Activated CD8-positive, alpha-beta T cell treated with anti-CD3 and anti-CD28 coated beads for 36 hours (primary cell): Measurements from ENCODE around the gene CCDC38. TPM values are rescaled to one million over a fixed set of nuclear protein-coding genes. Genes with fewer than 3 reads are reported as not detected.

Experiments
- ATAC-seq: fragments of 200-7000 bp; cut with Tn5 transposase; one replicate; pipeline ENCODE4 v1.10.0; 2021; ENCODE audit warnings: mild to moderate bottlenecking, moderate library complexity
- CTCF ChIA-PET: fragments of 350-600 bp; sonication (Branson Sonifier 250); formaldehyde crosslinking; loops from one replicate; lab custom pipeline; 2021; ENCODE audit warnings: antibody characterized with exemption; lab: Charles Lee
- POLR2A ChIA-PET: fragments of 350-600 bp; sonication (Branson Sonifier 250); formaldehyde crosslinking; loops from one replicate; lab custom pipeline; 2021; ENCODE audit warnings: antibody characterized with exemption; lab: Charles Lee
- DNase-seq: peaks from one replicate; pipeline ENCODE4 v3.0.0-alpha.2; 2020
- H3K27ac Mint-ChIP-seq: one replicate; pipeline ENCODE4 v1.8.0; 2021; ENCODE audit warnings: mild to moderate bottlenecking, mixed read lengths
- H3K27me3 Mint-ChIP-seq: one replicate; pipeline ENCODE4 v1.8.0; 2021; ENCODE audit warnings: mixed read lengths
- H3K36me3 Mint-ChIP-seq: one replicate; pipeline ENCODE4 v1.8.0; 2021; ENCODE audit warnings: low read depth, mixed read lengths
- H3K4me1 Mint-ChIP-seq: one replicate; pipeline ENCODE4 v1.8.0; 2021; ENCODE audit warnings: low read depth, mixed read lengths
- H3K4me3 Mint-ChIP-seq: one replicate; pipeline ENCODE4 v1.8.0; 2021; ENCODE audit warnings: mild to moderate bottlenecking, moderate library complexity, mixed read lengths
- H3K9me3 Mint-ChIP-seq: one replicate; pipeline ENCODE4 v1.8.0; 2021; ENCODE audit warnings: mixed read lengths
- intact Hi-C: fragments of 100-400 bp; cut with micrococcal nuclease; formaldehyde crosslinking; loops from one replicate; pipeline ENCODE4 v1.10.0; 2022
- total RNA-seq, 2 experiments: library from RNA; stranded (reverse); gene quantifications; one replicate each; pipeline ENCODE4 v1.2.3, GENCODE V29; 2021
- TF ChIP-seq, protein P1 (sequence below): fragments of 200-600 bp; IDR thresholded peaks from one replicate; pipeline ENCODE4 v1.8.0; 2022; ENCODE audit warnings: antibody characterized with exemption, mild to moderate bottlenecking

The CCDC38 gene
- total RNA-seq, 2 experiments from 2014 or later: 0.18 to 0.34 TPM

GRCh38 chr12:95838125-95838524 is 104.3 kb downstream of the CCDC38 start:
- DNase-seq: no peak
- TF ChIP-seq, protein P1, sequence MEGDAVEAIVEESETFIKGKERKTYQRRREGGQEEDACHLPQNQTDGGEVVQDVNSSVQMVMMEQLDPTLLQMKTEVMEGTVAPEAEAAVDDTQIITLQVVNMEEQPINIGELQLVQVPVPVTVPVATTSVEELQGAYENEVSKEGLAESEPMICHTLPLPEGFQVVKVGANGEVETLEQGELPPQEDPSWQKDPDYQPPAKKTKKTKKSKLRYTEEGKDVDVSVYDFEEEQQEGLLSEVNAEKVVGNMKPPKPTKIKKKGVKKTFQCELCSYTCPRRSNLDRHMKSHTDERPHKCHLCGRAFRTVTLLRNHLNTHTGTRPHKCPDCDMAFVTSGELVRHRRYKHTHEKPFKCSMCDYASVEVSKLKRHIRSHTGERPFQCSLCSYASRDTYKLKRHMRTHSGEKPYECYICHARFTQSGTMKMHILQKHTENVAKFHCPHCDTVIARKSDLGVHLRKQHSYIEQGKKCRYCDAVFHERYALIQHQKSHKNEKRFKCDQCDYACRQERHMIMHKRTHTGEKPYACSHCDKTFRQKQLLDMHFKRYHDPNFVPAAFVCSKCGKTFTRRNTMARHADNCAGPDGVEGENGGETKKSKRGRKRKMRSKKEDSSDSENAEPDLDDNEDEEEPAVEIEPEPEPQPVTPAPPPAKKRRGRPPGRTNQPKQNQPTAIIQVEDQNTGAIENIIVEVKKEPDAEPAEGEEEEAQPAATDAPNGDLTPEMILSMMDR: no peak
- peaks cover 4% of the 10 kb centered on the region for H3K4me1 Mint-ChIP-seq
- no peak overlapping the region for H3K27ac Mint-ChIP-seq
- no peaks in the 10 kb centered on the region for H3K9me3 Mint-ChIP-seq
- H3K27me3 Mint-ChIP-seq: peaks cover 12% of the 10 kb centered on the region
- POLR2A ChIA-PET: no interaction called here
- intact Hi-C loops: no loop called here
- ATAC-seq: no peak
- no peak overlapping the region for H3K4me3 Mint-ChIP-seq
- no peaks in the 10 kb centered on the region for H3K36me3 Mint-ChIP-seq
- CTCF ChIA-PET: interaction anchor here (0.6 kb wide), 1 partner anchor 75 kb away, joined by 3 read pairs; no protein-coding TSS in a partner anchor

DNA sequence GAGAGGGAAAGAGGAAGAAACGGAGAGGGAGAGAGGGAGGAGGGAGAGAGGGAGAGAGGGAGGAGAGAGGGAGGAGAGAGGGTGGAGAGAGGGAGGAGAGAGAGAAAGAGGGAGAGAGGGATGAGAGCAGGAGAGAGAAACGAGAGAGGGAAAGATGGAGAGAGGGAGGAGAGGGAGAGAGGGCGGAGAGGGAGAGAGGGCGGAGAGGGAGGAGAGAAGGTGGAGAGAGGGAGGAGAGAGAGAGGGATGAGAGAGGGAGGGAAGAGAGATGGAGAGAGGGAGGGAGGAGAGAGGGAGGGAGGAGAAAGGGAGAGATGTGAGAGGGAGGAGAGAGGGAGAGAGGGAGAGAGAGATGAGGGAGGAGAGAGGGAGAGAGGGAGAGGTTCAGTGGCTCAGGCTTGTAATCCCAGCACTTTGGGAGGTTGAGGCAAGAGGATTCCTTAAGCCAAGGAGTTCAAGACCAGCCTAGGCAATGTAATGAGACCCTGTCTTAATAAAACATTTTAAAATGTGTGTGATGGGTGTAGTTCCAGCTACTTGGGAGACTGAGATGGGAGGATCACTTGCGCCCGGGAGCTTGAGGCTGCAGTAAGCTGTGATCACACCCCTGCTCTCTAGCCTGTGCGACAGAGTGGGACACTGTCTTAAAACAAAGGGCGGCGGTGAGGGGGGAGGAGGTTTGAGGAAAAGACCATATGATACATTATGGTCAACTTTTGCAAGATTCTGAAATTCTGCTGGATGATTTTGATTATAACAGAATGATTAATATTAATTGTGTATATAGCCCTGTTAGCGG is 105.0 kb downstream of the CCDC38 start:
- Mint-ChIP-seq H3K27ac (no peak overlapping the region), H3K4me1 (peaks cover 4% of the 10 kb centered on the region), H3K36me3 (no peaks in the 10 kb centered on the region), H3K4me3 (no peak overlapping the region), H3K27me3 (peaks cover 10% of the 10 kb centered on the region), H3K9me3 (no peaks in the 10 kb centered on the region)
- ATAC-seq (no peak), DNase-seq (no peak)
- ChIA-PET CTCF (interaction anchor here (0.6 kb wide), 1 partner anchor 75 kb away, joined by 3 read pairs; no protein-coding TSS in a partner anchor), POLR2A (no interaction called here)
- TF ChIP-seq, protein P1: no peak
- intact Hi-C loops: no loop called here

GRCh38 chr12:95836630-95837239 is 105.7 kb downstream of the CCDC38 start:
- DNase-seq: no peak
- ChIA-PET CTCF (no interaction called here), POLR2A (no interaction called here)
- Mint-ChIP-seq H3K9me3 (no peaks in the 10 kb centered on the region), H3K4me3 (no peak overlapping the region), H3K4me1 (peaks cover 4% of the 10 kb centered on the region), H3K27me3 (peaks cover 10% of the 10 kb centered on the region), H3K27ac (no peak overlapping the region), H3K36me3 (no peaks in the 10 kb centered on the region)
- intact Hi-C loops: no loop called here
- no peak for ATAC-seq
- TF ChIP-seq, protein P1: no peak

GRCh38 chr12:95836185-95836609 is 106.2 kb downstream of the CCDC38 start:
- no peak overlapping the region for H3K27ac Mint-ChIP-seq
- no peaks in the 10 kb centered on the region for H3K36me3 Mint-ChIP-seq
- peaks cover 4% of the 10 kb centered on the region for H3K4me1 Mint-ChIP-seq
- ATAC-seq (no peak), DNase-seq (no peak)
- peaks cover 10% of the 10 kb centered on the region for H3K27me3 Mint-ChIP-seq
- intact Hi-C loops: no loop called here
- no peaks in the 10 kb centered on the region for H3K9me3 Mint-ChIP-seq
- ChIA-PET POLR2A (no interaction called here), CTCF (no interaction called here)
- no peak overlapping the region for H3K4me3 Mint-ChIP-seq
- TF ChIP-seq, protein P1: no peak

- Mint-ChIP-seq H3K27me3 (peaks cover 10% of the 10 kb centered on the region), H3K27ac (no peak overlapping the region), H3K4me1 (peaks cover 4% of the 10 kb centered on the region), H3K4me3 (no peak overlapping the region), H3K9me3 (no peaks in the 10 kb centered on the region), H3K36me3 (no peaks in the 10 kb centered on the region)
- TF ChIP-seq, protein P1: no peak
- DNase-seq: no peak
- ChIA-PET POLR2A (no interaction called here), CTCF (no interaction called here)
- intact Hi-C loops: no loop called here
- ATAC-seq: no peak
Measured at GRCh38 chr12:95834572-95834971, 107.8 kb downstream of the CCDC38 start.
